Measurements from ENCODE around the gene HPCAL1. TPM values are rescaled to one million over a fixed set of nuclear protein-coding genes. Genes with fewer than 3 reads are reported as not detected.

HPCAL1 gene
- total RNA-seq, 1 donor from 2014 or later = 15.9 TPM

DNA sequence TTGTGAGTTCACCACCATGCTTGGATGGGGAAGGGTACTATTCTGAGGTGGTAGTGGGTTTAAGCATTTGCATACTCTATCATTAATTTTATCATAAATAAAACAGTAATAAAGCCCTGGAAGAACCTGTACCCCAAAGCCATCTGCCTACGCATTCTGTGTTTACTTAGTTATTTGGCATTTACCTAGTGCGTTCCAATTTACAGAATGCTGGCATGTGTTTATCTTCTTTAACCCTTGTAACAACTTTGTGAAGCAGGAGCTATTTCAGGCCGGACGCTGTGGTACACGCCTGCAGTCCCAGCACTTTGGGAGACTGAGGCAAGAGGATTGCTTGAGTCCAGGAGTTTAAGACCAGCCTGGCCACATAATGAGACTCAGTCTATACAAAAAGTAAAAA lies 163.2 kb downstream of the HPCAL1 start:
- Mint-ChIP-seq H3K9me3 (no peaks in the 10 kb centered on the region), H3K27me3 (peaks cover 10% of the 10 kb centered on the region), H3K36me3 (ENCODE audit: low read depth) (no peaks in the 10 kb centered on the region), H3K4me3 (no peak overlapping the region), H3K27ac (no peak overlapping the region), H3K4me1 (no peaks in the 10 kb centered on the region)
- ChIA-PET POLR2A (no interaction called here), CTCF (no interaction called here)
- intact Hi-C loops (cut with micrococcal nuclease) = no loop called here
- TF ChIP-seq, protein P1, sequence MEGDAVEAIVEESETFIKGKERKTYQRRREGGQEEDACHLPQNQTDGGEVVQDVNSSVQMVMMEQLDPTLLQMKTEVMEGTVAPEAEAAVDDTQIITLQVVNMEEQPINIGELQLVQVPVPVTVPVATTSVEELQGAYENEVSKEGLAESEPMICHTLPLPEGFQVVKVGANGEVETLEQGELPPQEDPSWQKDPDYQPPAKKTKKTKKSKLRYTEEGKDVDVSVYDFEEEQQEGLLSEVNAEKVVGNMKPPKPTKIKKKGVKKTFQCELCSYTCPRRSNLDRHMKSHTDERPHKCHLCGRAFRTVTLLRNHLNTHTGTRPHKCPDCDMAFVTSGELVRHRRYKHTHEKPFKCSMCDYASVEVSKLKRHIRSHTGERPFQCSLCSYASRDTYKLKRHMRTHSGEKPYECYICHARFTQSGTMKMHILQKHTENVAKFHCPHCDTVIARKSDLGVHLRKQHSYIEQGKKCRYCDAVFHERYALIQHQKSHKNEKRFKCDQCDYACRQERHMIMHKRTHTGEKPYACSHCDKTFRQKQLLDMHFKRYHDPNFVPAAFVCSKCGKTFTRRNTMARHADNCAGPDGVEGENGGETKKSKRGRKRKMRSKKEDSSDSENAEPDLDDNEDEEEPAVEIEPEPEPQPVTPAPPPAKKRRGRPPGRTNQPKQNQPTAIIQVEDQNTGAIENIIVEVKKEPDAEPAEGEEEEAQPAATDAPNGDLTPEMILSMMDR (IDR thresholded peaks at IDR 0.05) = no peak
- no peak for ATAC-seq (ENCODE audit: low read depth)
- no peak for DNase-seq

DNA sequence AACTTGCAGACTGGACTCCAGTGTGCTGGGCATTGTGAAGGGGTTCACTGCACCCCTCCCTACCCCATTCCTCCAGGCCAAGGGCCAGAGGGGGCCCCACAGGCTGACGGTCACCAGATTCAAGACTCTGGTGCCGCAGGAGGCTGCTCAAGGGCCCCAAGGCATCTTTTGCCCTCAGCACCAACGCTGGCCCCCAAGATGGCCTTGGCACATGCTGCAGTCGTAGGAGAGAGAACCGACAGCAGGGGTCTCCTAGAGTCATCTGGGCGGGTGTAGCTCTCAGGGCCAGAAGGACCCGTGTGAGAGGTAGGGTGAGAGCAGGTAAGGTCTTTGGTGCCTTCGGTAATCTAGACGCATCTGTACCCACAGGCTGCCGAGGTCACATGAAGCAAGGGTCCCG lies 164.1 kb downstream of the HPCAL1 start:
- H3K4me1 Mint-ChIP-seq = no peaks in the 10 kb centered on the region
- peaks cover 8% of the 10 kb centered on the region for H3K27me3 Mint-ChIP-seq
- no peak overlapping the region for H3K4me3 Mint-ChIP-seq
- H3K9me3 Mint-ChIP-seq = no peaks in the 10 kb centered on the region
- intact Hi-C loops (cut with micrococcal nuclease) = no loop called here
- DNase-seq (no peak), ATAC-seq (ENCODE audit: low read depth) (no peak)
- TF ChIP-seq, protein P1 (IDR thresholded peaks at IDR 0.05) = no peak
- ChIA-PET CTCF (no interaction called here), POLR2A (no interaction called here)
- H3K36me3 Mint-ChIP-seq (ENCODE audit: low read depth) = no peaks in the 10 kb centered on the region
- H3K27ac Mint-ChIP-seq = no peak overlapping the region

DNA sequence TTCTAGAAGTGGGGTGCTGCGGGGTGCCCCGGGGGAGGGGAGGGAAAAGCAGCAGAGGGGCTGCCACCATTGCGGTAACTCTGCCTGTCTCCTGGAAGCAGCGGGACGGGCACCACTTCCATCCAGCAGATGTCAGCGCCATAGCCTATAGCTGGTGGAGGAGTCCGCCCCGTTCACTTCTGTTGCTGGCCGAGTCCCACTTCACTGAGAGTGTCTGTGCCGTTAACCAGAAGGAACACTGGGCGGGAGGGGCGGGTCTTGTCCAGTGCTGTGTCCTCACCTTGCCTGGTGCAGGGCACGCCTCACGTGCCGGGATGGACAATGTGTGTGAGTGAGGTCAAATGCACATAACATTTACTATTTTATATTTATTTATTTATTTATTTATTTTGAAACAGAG lies 164.7 kb downstream of the HPCAL1 start:
- POLR2A ChIA-PET = no interaction called here
- CTCF ChIA-PET = no interaction called here
- H3K4me1 Mint-ChIP-seq = no peaks in the 10 kb centered on the region

DNA sequence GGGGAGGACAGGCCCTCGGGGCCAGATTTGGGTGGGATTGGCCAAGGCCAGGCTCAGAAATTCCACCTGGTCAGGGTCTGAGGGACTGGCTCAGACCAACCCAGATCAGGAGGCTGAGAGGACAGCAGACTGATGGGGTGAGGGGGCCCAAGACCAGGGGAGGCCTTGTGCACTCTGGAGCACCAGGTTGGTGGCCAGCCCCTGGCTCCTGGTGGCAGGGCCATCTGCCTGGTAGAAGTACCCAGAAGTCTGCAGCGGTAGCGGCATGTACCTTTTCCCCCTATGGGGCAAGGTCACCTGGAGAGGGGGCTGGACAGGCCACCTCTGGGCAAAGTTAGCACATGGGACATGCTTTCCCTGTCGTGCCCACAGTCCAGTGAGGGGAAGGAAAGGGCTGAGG lies 166.6 kb downstream of the HPCAL1 start:
- no peak for DNase-seq
- no peaks in the 10 kb centered on the region for H3K27me3 Mint-ChIP-seq
- no peak overlapping the region for H3K4me3 Mint-ChIP-seq
- TF ChIP-seq, protein P1 (IDR thresholded peaks at IDR 0.05) = no peak
- no peak overlapping the region for H3K27ac Mint-ChIP-seq
- H3K4me1 Mint-ChIP-seq = no peaks in the 10 kb centered on the region
- H3K9me3 Mint-ChIP-seq = no peaks in the 10 kb centered on the region
- ATAC-seq (ENCODE audit: low read depth) = no peak
- ChIA-PET CTCF (no interaction called here), POLR2A (no interaction called here)
- H3K36me3 Mint-ChIP-seq (ENCODE audit: low read depth) = no peaks in the 10 kb centered on the region
- intact Hi-C loops (cut with micrococcal nuclease) = no loop called here

More for the DNA sequence above, 164.7 kb downstream of the HPCAL1 start:
- no peaks in the 10 kb centered on the region for H3K9me3 Mint-ChIP-seq
- no peak for ATAC-seq (ENCODE audit: low read depth)
- no peak for DNase-seq
- TF ChIP-seq, protein P1 (IDR thresholded peaks at IDR 0.05) = no peak
- no peaks in the 10 kb centered on the region for H3K36me3 Mint-ChIP-seq (ENCODE audit: low read depth)
- H3K4me3 Mint-ChIP-seq = no peak overlapping the region
- no peak overlapping the region for H3K27ac Mint-ChIP-seq
- peaks cover 3% of the 10 kb centered on the region for H3K27me3 Mint-ChIP-seq
- intact Hi-C loops (cut with micrococcal nuclease) = no loop called here

GRCh38 chr2:10469955-10470608 lies 167.4 kb downstream of the HPCAL1 start:
- TF ChIP-seq, protein P1 (IDR thresholded peaks at IDR 0.05) = no peak
- no peaks in the 10 kb centered on the region for H3K27me3 Mint-ChIP-seq
- DNase-seq (no peak), ATAC-seq (ENCODE audit: low read depth) (no peak)
- H3K4me1 Mint-ChIP-seq = no peaks in the 10 kb centered on the region
- H3K27ac Mint-ChIP-seq = no peak overlapping the region
- ChIA-PET CTCF (no interaction called here), POLR2A (no interaction called here)
- H3K9me3 Mint-ChIP-seq = no peaks in the 10 kb centered on the region
- H3K4me3 Mint-ChIP-seq = no peak overlapping the region
- no peaks in the 10 kb centered on the region for H3K36me3 Mint-ChIP-seq (ENCODE audit: low read depth)
- intact Hi-C loops (cut with micrococcal nuclease) = no loop called here

Measured in activated B cell treated with CpG ODN at 0.5 μM for 24 hours (primary cell).